Adipocyte (in vitro differentiated cells): Measurements from ENCODE around the gene CTAGE15.
"Not testable (repeated sequence)": the region's sequence is repeated elsewhere in the genome, so short reads cannot be mapped to it uniquely, and the experiment has no call there.

Experiments used
- DNase-seq: peaks from one replicate; pipeline ENCODE4 v3.0.0-alpha.2; 2015; ENCODE audit warnings: low read depth
- H3K27me3 ChIP-seq: replicated peaks from 2 replicates; pipeline ENCODE4 v1.7.0; 2013; ENCODE audit warnings: mild to moderate bottlenecking, low read length, moderate library complexity; ENCODE audit not compliant: control insufficient read depth, insufficient read depth
- H3K36me3 ChIP-seq: 2 replicates; pipeline ENCODE4 v1.7.0; 2013; ENCODE audit warnings: low read length, mild to moderate bottlenecking, moderate library complexity; ENCODE audit not compliant: control insufficient read depth, insufficient read depth, severe bottlenecking
- H3K4me1 ChIP-seq: 2 replicates; pipeline ENCODE4 v1.7.0; 2013; ENCODE audit warnings: mild to moderate bottlenecking, low read length, moderate library complexity; ENCODE audit not compliant: control insufficient read depth, insufficient read depth
- H3K4me3 ChIP-seq: 2 replicates; pipeline ENCODE4 v1.7.0; 2013; ENCODE audit warnings: mild to moderate bottlenecking, low read length, moderate library complexity
- H3K9ac ChIP-seq: 2 replicates; pipeline ENCODE4 v1.7.0; 2013; ENCODE audit warnings: mild to moderate bottlenecking, low read length, moderate library complexity
- H3K9me3 ChIP-seq: 2 replicates; pipeline ENCODE4 v1.7.0; 2013; ENCODE audit warnings: mild to moderate bottlenecking, low read length, moderate library complexity; ENCODE audit not compliant: control insufficient read depth

CTAGE15 gene, protein sequence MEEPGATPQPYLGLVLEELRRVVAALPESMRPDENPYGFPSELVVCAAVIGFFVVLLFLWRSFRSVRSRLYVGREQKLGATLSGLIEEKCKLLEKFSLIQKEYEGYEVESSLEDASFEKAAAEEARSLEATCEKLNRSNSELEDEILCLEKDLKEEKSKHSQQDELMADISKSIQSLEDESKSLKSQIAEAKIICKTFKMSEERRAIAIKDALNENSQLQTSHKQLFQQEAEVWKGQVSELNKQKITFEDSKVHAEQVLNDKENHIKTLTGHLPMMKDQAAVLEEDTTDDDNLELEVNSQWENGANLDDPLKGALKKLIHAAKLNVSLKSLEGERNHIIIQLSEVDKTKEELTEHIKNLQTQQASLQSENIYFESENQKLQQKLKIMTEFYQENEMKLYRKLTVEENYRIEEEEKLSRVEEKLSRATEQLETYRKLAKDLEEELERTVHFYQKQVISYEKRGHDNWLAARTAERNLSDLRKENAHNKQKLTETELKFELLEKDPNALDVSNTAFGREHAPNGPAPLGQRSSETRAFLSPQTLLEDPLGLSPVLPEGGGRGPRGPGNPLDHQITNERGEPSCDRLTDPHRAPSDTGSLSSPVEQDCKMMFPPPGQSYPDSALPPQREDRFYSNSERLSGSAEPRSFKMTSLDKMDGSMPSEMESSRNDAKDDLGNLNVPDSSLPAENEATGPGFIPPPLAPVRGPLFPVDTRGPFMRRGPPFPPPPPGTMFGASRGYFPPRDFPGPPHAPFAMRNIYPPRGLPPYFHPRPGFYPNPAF

DNA sequence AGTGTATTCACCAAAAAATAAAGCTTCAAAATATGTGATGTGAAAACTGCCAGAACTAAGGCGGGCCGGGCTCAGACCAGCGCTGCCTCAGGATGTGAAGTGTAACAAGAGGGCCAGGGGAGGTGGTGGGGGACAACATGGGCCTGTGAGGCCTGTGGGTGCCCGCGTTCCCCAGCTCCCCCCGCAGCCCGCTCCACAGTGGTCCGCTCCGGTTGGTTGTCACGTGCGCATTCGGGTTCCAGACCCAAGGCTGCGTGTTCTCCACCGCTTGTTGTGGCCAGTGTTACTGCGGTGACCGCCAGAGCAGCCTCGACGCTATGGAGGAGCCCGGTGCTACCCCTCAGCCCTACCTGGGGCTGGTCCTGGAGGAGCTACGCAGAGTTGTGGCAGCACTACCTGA, at the start of gene CTAGE15:
TSS of gene CTAGE15 (plus strand) at position 301 of the 400 bp plus-strand sequence. CDS start at position 318, 17 bp downstream.
- DNase-seq, H3K9ac ChIP-seq, H3K9me3 ChIP-seq, H3K36me3 ChIP-seq, H3K4me1 ChIP-seq, H3K27me3 ChIP-seq, H3K4me3 ChIP-seq: not testable (repeated sequence)

- not testable (repeated sequence) for H3K9me3 ChIP-seq, H3K27me3 ChIP-seq, H3K9ac ChIP-seq, H3K36me3 ChIP-seq, DNase-seq, H3K4me1 ChIP-seq, H3K4me3 ChIP-seq
Measured at GRCh38 chr7:143522309-143522916, 49.2 kb upstream of the CTAGE15 start.

GRCh38 chr7:143531169-143531926, 40.3 kb upstream of the CTAGE15 start:
- not testable (repeated sequence) for H3K4me1 ChIP-seq, DNase-seq, H3K27me3 ChIP-seq, H3K9ac ChIP-seq, H3K36me3 ChIP-seq, H3K9me3 ChIP-seq, H3K4me3 ChIP-seq

DNA sequence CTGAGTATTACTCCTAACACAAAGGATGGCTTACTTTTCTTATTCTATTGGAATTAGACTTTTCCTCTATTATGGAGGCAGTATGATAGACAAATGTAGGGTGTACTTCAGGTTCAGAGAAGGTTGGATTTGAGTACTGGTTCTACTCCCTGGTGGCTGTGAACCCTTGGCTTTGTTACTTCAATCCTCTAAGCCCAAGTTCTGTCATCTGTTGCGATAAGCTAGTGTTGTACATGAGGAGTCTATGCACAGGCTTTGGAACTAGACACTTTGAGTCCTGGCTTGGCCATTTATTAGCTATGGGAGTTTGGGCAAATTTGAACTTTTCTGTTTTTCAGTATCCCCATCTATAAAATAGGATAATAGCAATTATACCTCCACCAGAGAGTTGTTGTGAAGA, 39.7 kb upstream of the CTAGE15 start:
- H3K9ac ChIP-seq, H3K4me3 ChIP-seq, H3K9me3 ChIP-seq, DNase-seq, H3K4me1 ChIP-seq, H3K36me3 ChIP-seq, H3K27me3 ChIP-seq: not testable (repeated sequence)

GRCh38 chr7:143533213-143533839, 38.3 kb upstream of the CTAGE15 start:
- not testable (repeated sequence) for H3K9ac ChIP-seq, H3K9me3 ChIP-seq, H3K4me3 ChIP-seq, H3K27me3 ChIP-seq, H3K4me1 ChIP-seq, DNase-seq, H3K36me3 ChIP-seq

DNA sequence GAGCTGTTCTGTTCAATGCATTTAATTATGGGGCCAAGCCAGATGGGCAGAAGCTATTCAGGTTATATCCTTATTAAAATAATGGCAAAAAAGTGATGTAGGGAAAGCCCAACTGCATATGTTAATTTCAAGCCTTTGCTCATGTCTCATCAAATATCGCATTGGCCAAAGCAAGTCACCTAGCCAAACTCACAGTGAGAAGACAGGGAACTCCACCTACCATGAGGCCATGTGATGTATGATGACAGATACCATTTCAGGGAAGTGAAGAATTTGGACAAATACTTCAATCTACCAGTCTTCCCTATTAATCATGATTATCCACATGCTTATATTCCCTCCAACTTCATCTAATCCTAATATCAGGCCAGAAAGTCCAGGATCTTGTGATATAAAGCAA, 35.2 kb upstream of the CTAGE15 start:
- H3K4me1 ChIP-seq, H3K4me3 ChIP-seq, H3K36me3 ChIP-seq, H3K27me3 ChIP-seq, DNase-seq, H3K9ac ChIP-seq, H3K9me3 ChIP-seq: not testable (repeated sequence)

DNA sequence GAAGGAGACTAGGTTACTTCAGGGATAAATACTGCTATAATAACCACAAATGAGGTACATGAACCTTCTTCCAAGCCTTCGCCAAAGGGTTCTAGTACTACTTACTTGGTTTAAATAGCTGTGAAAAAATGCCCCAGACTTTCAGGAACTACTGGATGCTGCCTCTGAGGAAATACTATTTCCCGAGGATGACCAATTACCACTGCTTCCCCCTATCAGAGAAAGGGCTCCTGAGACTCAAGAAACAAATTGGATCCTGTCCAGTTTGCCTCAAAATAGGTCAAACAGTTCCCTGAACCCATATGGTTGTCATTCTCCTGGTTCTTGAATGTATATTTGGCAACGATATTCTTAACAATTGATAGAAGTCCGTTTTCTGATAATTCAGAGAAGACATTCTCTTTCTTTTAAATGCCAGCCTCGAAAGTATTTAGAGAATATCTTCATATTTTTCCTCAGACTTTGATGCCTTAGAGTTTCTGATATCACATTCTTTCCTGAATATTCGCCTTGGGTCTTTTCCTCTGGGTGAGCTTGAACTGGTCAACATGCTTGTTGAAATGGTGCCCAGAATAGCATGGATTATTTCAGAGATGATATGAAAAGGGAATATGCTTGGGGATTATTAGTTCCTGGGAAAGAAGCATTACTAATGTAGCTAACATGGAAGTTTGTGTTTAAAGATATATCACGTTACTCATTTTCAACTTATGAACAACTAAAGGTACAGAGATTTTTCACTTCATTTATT, 28.1 kb upstream of the CTAGE15 start:
- H3K4me1 ChIP-seq, H3K27me3 ChIP-seq, DNase-seq, H3K9ac ChIP-seq, H3K9me3 ChIP-seq, H3K4me3 ChIP-seq, H3K36me3 ChIP-seq: not testable (repeated sequence)

- not testable (repeated sequence) for DNase-seq, H3K4me1 ChIP-seq
Measured at GRCh38 chr7:143555968-143556367, 15.6 kb upstream of the CTAGE15 start.

GRCh38 chr7:143563306-143563705, 8.3 kb upstream of the CTAGE15 start:
- not testable (repeated sequence) for H3K27me3 ChIP-seq, H3K4me1 ChIP-seq, H3K9ac ChIP-seq, H3K4me3 ChIP-seq, H3K36me3 ChIP-seq, DNase-seq, H3K9me3 ChIP-seq

More at GRCh38 chr7:143555968-143556367, 15.6 kb upstream of the CTAGE15 start:
- not testable (repeated sequence) for H3K4me3 ChIP-seq, H3K27me3 ChIP-seq, H3K36me3 ChIP-seq, H3K9ac ChIP-seq, H3K9me3 ChIP-seq

- DNase-seq, H3K9me3 ChIP-seq, H3K36me3 ChIP-seq, H3K4me1 ChIP-seq, H3K27me3 ChIP-seq, H3K9ac ChIP-seq, H3K4me3 ChIP-seq: not testable (repeated sequence)
Measured at GRCh38 chr7:143566001-143566400, 5.6 kb upstream of the CTAGE15 start.
